HG02763 (cell line): ENCODE data around the gene EEF1AKMT2.

ENCODE experiments used
- ATAC-seq: cut with Tn5 transposase; IDR thresholded peaks from one replicate; pipeline ENCODE4 v1.9.1; 2021; ENCODE audit warnings: mild to moderate bottlenecking, moderate library complexity; ENCODE audit not compliant: unreplicated experiment

Gene EEF1AKMT2

DNA sequence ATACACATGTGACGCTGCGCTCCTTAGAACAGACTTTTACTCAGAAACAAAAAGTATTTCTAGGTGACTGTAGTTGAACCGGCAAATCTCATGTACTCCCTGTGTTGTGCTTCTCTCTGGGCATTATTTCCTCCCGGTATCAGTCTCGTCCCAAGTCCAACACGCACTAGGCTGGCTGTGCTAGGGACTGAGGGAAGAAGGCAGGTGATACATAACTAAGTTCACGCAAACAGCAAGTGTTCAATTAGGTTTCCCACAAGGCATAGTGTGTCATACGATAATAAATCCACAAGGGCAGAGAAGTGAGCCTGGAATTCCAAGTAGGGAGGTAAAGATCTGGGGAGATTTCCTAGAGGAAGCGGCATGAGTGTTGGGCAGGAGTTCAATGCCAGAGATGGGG is 67.9 kb downstream of the EEF1AKMT2 start:
- ATAC-seq: no peak

DNA sequence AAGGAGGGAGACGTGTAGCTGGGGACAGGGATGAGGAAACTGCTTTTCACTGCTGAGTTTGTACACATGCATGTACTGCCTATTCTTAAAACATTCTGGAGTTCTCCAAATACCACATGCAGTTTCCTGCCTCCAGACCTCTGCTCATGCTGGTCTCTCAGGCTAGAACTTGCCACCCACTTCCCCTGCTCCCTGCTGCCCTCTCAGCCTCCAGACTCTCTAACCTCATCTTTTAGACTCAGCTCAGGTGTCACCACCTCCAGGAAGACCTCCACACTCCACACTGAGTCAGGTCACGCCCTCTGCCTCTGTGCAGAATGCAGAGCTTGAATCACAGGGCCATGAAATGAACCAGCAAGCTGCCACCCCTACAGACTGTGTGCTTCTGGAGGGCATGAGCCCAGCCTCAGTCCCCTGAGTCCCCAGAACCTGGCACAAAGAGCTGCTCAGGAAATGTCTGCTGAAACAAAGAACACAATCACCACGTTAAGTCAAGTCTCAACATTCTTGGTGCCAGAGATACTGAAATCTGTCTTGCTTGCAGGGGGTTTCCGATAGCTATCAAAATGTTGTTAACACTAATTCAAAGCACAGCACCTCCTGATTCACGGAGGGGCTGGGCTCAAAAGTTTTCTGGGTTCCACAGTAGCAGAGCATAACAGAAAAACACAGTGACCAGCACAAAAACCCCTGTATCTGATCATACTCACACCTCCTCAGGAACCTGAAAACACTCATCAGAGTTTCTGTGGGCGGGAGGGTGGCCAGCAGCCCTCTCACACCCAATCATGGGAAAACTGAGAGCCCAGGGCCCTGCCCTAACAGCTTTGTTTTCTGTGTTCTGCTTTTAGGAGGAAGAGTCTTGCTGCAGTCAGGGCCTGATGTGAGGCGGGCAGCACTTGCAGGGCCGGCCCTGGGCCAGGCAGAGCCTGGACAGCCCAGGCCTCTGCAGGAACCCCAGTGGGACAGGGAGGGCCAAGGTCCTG is 68.6 kb downstream of the EEF1AKMT2 start:
- peak; percentile 61 for ATAC-seq

DNA sequence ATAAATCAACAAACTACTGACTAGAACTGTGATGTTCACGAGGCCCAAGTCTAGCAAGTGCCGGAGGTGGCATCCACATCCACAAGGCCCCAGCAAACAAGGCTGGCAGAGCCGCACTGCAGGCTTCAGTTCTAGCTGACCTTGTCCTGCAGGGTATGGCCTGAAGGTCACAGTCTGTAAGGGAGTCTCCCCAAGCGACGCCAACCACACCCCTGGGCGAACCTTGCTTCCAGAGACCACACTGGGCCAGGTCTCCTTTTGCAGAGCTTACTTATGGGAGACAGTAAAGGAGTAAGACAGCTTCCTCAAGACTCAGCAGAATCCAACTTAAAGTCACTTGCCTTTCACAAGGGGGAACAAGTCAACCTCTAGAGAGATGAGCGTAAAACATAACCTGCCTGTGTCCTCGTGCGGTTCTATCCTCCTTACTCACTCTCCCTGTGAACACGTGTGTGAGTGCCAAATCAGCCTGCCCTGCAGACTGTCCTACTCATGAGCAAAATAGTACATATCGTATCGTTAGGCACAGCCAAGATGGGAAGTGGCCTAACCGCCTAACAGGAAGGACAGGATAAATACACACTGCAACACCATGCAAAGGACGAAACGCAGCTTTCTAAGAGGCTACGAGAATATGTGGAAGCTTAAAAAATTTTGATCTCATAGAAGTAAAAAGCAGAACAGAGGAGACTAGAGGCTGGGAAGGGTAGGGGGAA is 70.2 kb downstream of the EEF1AKMT2 start:
- no peak for ATAC-seq

DNA sequence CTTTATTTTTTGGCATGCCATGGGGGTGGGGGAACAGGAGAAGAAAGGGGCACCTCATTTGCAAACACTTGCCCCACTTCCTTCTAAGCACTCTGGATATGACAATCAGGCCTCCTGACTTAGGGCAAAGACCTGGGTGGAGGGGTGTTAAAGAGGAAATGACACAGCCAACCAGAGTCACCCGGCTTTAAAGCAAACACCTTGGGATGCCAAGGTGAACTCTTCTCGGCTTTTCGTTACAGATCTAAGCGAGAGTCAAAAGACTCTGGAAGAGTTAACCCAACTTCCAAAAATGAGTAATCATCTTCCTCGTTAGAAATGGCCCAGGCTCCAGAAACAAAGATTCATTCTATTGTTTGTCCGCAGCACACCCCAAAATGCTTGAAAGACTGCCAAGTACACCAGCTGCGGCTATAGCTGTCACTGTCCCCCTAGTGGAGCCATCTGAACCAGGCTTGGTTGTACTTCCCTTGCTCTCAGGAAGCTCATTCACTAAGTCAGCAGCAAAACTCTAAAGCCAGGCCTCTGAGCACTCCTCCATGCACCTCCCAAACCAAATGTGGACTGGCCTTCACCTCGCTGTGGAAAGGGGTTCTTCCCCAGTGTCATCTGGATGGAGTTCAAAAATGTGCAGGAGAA is 72.4 kb downstream of the EEF1AKMT2 start:
- ATAC-seq: peak; percentile 38

DNA sequence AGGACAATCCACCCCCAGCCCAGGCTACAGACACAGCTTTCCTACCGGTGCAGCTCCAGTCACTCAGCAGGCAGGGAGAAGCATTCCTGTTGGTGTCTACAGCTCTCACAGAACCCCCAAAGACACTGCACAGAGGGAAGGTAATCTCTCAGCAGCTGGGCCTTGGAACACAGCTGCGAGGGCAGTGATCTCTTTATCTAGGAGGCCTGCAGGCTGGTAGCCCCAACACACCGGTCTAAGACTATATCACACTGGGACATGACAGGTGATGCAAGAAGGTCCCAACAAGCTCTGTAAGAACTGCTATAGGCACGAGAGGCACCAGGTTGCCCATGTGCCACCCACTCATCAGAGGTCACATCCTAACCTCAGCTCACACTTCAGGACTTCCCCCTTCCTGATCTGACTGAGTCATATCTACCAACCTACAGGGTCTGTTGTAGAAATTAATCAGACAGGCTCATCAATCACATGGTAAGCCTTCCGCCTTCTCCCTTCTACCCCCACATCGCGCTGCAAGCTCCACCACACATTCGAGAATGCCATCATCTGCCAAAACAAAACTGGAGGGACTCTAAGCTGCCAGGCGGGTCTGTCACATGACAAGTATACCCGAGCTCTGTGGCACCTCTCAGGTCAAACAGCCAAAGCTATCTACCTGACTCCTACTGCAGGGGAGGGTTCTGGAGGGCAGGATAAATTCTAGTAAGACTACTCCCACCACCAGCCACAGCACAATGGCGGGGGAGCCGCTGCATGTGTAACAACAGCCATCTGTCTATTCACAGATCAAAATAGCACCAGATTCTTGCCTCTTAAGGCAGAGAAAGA is 73.6 kb downstream of the EEF1AKMT2 start:
- ATAC-seq: peak; percentile 52

DNA sequence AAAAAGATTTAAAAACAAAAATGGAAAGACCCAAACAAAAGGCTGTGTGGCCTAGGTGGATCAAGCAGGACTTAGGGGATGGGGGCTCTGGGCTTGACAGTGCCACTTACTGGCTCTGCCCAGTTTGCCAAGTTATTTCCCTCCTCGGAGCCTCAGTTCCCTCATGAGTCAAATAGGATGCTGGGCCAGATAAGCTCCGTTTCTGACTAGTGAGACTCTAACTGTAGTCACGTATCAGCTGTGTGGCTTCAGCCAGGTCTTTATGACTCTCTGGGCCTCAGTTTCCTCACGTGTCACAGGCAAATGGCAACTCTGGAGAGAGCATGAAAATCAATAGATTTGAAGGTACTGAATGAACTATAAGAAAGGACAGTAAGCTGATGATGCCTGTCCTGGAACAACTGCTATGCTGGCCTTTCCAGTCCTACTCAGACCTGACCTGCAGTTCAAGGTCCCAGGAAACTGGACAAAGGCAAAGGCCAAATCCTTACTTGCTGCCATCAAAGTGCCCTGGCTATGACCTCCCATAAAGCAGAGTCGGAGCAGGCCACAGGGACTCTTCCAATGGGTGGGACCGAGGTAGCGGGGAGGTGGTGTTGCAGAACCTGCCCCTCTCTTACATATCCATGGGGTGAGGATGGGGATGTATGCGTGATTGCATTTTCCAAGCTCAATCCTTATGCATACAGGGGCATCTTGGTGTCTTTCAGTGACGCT is 74.5 kb downstream of the EEF1AKMT2 start:
- ATAC-seq: no peak

DNA sequence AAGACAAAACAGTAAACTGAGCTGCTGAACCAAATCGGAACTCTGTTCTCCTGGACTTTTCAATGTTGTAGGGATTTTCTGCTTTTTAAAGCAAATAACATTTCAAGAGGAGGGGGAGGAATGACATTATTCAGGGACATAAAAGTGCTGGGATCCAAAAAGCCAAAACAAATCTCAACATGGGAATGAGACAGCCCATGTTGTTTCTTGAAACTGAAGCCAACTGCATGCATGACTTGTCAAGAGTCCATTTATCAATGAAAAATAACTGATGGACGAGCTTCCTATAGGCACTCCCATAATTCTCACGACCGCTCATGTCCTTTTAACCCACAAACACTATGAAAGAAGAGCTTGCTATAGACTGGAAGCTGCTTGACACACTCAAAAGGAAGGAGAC is 75.3 kb downstream of the EEF1AKMT2 start:
- ATAC-seq: no peak

DNA sequence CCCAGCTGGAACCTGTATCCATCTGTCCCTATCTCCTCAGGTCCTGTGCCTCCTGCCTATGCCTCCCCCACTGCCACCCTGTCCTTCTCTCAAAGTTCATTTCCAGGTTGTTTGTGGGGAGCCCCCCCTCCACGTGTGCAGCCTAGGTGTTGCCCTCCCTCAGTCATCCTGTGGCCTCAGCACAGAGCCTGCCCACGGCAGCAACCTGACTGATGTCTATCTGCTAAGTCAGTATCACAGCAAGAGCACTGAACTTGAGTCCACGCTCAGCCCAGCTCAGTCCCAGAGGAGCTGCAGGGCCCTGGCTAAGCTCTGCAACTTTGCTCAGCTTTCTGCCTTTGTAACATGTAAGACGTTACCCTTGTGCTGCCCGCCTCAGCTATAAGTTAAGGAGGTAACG is 76.2 kb downstream of the EEF1AKMT2 start:
- no peak for ATAC-seq

DNA sequence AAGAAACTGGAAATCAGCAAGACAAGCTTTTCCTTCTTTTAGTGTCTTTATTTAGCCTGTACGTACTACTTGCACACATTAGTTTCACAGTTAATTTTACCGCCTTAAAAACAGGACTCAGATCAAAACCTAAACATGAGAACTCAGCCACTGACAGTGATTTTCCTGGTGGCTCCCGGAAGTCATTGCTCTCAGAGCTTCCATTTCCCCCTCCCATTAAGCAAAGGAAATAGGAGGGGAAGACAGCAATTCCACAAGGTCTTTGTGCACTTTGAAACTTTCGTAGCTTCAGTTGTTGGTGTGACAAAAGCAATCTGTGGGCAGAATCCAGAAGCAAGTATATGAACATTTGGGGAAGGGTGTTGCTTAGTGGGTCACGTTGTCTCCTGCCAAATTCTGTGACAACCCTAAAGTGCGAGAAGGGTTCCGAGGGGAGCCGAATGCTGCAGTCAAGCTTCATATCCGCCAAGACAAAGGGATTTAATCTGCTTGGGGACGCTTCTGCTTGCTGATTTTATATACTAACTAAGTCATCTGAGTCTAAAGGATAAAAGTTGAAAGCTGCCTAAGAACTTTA is 77.9 kb downstream of the EEF1AKMT2 start:
- ATAC-seq: no peak

DNA sequence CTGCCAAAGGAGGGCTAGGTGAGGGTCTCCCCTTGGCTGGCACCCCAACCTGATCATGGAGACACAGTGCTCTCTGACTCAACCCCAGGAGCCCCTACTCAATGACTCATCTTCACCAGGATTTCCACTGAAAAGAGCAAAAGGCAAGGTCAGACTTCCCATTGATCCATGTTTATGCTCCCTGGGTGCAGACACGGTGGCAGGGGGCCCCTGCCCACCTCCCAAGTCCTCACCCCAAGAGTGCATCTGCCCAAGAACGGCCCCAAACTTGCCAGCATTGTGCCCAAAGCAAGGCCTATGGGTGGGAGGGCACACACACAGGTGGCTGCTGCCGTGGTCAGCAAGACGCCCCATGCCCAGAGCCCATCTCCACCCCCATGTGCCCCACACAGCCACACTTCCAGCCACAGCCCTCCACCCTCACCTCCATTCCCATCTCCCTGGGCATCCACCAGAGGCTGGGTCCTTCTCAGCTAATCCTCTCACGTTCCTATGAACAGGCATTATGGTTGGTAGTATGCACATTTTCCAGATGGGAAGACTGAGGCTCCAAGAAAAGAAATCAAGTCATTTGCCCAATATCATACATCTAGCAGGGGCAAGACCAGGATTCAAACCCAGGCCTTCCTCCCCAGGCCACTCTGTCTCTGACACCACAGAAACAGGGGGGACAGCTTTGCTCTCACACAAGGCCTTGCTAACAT is 78.8 kb downstream of the EEF1AKMT2 start:
- ATAC-seq: no peak

DNA sequence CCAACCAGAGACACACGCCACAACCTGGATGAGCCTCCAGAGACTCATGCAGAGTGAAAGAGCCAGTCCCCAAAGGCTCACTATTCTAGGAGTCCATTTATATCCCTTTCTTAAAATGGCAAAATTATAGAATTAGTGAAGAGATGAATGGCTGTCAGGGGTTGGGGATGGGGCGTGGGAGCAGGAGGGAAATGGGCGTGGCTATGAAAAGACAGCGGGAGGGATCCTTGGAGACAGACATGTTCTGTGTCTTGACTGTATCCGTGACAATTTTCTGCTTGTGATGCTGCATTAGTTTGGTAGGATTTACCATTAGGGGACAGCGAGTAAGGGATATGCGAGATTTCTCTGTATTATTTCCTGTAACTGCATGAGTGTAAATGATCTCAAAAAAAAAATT is 80.5 kb downstream of the EEF1AKMT2 start:
- no peak for ATAC-seq

DNA sequence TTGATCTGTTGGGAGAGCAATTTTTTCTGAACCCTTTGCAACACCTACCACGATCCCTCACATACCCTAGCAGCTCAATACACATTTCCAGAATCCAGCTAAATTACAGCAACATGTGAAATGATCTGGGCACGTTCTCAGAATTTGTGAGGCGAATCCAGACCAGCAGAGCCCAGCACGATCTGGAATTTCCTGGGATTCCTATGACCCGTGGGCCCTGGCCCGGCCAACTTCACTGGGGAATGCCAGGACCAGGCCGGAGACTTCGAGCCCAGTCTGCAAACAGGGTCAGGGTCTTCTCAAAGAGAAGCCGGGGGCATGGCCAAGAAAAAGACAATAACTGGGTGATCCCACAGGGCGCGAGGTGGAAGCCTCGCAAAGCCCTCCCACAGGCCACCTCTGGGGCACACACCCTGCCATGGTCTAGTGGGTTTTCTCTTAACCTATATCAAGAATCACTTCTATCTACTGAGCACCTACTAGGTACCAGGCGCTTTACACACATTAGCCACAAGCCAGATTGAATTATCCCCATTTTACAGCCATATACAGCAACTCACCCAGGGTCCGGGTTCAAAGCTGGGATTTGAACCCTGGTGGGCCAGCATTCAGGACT is 81.3 kb downstream of the EEF1AKMT2 start:
- no peak for ATAC-seq

DNA sequence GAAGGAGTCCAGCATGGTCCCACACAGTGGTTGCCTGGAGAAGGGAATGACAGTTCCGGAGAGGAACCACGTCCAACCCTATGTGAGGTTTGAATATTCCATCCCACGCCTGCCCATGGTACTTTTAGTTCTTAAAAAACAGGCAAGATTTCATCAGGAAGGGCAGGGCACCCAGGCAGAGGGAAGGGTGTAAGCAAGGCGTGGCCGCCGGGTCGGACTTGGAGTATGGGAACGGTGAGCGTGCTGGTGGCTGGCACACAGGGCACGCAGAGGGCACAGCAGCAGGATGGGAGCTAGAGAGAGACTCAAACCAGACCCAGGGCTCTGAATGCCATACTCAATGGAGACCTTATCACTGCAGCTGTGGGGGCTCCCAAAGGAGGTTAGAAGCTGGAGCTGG is 81.8 kb downstream of the EEF1AKMT2 start:
- no peak for ATAC-seq

DNA sequence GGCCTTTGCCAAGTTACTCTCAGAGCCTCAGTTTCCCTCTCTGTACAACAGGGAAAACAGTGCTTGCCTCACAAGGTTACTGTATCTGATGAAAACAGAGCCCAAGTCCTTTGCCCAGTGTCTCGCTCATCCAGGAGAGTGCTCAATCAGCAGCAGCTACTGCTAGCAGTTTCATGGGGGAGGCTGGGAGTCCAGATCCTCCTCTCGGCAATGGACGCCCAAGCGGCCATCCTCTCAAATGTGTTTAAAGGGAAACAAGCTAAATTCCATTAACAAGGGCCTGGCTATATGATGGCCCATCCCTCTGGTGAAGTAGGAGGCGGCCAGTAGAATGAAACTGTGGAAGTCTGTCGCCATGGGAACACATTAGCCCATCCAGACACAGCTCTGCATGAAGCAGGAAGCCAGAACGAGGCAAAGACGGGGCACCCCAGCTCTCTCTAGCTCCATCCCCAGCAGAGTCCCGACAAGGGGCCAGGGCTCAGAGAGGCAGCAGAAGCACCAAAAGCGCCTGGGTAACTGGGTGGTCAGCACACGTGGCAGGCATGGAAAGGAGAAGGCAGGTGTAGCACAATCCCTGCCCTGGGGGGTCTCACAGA is 82.7 kb downstream of the EEF1AKMT2 start:
- no peak for ATAC-seq

DNA sequence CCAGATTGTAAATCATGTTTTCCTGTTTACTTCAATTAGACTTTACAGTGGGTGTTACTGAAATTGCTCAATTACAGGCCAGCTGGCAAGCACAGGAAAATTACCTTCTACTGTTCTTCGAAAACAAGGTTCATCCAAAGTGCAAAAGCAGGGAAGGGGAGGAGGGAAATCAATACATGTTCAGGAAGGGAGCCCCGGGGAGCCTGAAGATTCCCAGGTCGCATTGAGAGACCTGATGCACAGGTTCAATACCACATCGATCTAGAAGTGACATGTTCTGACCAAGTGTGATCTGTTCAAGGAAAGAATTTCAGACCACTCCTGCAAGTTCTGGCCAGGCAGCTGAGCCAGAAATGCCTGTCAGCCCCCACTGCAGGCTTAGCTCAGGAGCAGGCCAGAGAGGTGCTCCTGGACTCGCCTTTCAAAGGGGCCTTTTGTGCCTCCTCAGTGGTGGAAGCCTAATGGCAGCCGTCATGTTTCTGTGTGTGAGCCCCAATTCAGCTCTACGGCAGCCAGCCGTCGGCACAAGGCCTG is 83.4 kb downstream of the EEF1AKMT2 start:
- ATAC-seq: no peak
